HG02943 (cell line): Measurements from ENCODE around the gene TWIST2.

Source experiments
- ATAC-seq: cut with Tn5 transposase; IDR thresholded peaks from one replicate; pipeline ENCODE4 v1.9.1; 2021; ENCODE audit warnings: mild to moderate bottlenecking, low read depth, moderate library complexity; ENCODE audit not compliant: unreplicated experiment

Gene TWIST2

GRCh38 chr2:238948765-238949641 lies 101.1 kb downstream of the TWIST2 start:
- no peak for ATAC-seq

- no peak for ATAC-seq
Measured at GRCh38 chr2:238949710-238950345, 101.9 kb downstream of the TWIST2 start.

- no peak for ATAC-seq
Measured at GRCh38 chr2:238950551-238950950, 102.7 kb downstream of the TWIST2 start.

- no peak for ATAC-seq
Measured at GRCh38 chr2:238952261-238952919, 104.5 kb downstream of the TWIST2 start.

GRCh38 chr2:238954841-238955591 lies 107.1 kb downstream of the TWIST2 start:
- ATAC-seq: no peak

- no peak for ATAC-seq
Measured at GRCh38 chr2:238955648-238956531, 108.0 kb downstream of the TWIST2 start.

- no peak for ATAC-seq
Measured at GRCh38 chr2:238956676-238957075, 108.8 kb downstream of the TWIST2 start.
